Right lung (tissue), 5 donors: ENCODE measurements around the gene C20orf96. TPM values are rescaled to one million over a fixed set of nuclear protein-coding genes. Genes with fewer than 3 reads are reported as not detected.
A peak's percentile ranks its signal among the peaks of the same experiment; 100 is the strongest.
"Not testable (repeated sequence)": the region's sequence is repeated elsewhere in the genome, so short reads cannot be mapped to it uniquely, and the experiment has no call there.

Experiments
- DNase-seq, 2 donors: peaks; one replicate each; pipeline ENCODE4 v3.0.0-alpha.2; 2013
- polyA plus RNA-seq, 5 donors: library from polyadenylated mRNA; unstranded; fragments of 120-200 nt; gene quantifications; one replicate each; pipeline versions ENCODE4 v1.2.1 to v1.2.3, GENCODE V29; 2013; ENCODE audit warnings: inconsistent platforms in 1 of 5, low replicate concordance in 1 of 5; ENCODE audit not compliant: insufficient read length in 5 of 5, insufficient read depth in 1 of 5

C20orf96 gene
- polyA plus RNA-seq, 5 donors = 38.9 to 48.4 (median 45.2) TPM

GRCh38 chr20:242905-243304 is 47.6 kb downstream of the C20orf96 start:
- no peak for DNase-seq

- DNase-seq = no peak
These were observed 52.6 kb downstream of the C20orf96 start for GRCh38 chr20:237929-238328.

GRCh38 chr20:237489-237888 is 53.1 kb downstream of the C20orf96 start:
- DNase-seq = peak; percentile 25 to 38

DNA sequence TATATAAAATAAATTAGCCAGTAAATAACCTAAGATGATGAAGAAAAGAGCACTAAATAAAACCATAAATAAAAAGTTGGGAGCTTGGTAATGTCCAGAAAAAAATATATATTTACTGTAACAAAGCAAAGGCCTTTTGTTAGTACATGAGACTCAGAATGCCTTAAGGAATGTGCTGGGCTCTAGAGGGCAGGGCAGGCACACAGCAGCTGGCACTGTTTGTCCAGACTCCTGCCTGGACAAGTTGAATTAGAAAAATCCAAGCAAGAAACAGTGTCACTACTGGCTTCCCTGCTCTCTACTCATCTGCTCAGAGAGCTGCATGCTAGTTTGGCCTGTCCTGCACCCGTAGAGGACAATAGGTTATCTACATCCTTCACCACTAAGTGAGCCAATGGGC is 54.7 kb downstream of the C20orf96 start:
- peak in 1 of 2 donors; percentile 1 for DNase-seq

DNA sequence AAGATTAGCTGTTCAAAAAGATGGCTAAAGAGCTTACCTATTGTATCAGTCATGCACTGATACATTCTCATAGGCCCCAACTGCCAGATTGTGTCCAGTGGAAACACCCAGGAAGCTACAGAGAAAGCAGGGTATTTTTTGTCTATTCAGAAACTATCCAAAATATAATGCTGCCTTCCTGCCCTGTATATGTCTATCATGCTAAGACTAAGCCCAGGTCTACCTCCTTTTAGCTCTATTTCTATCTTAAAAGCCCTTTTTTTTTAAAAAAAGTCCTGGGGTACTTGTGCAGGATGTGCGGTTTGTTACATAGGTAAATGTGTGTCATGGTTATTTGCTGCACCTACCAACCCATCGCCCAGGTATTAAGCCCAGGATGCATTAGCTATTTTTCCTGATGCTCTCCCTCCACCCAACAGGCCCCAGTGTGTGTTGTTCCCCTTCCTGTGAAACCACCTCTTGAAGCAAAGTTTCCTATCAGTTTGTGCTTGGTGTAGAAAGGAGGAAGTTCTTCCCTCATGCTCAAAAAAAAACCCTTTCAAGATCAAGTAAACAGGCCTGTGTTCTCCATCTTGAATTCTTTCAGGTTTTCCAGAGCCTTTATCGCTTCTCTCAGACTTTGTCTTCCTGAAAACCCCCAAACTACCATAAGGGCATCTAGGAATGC is 63.0 kb downstream of the C20orf96 start:
- DNase-seq = no peak

- DNase-seq = no peak
These were observed 63.6 kb downstream of the C20orf96 start, which contains the start of gene DEFB129 for GRCh38 chr20:226958-227357. Gene DEFB129, plus strand, starts transcription at chr20:227258. Its CDS starts 31 bp downstream, at chr20:227289.

DNA sequence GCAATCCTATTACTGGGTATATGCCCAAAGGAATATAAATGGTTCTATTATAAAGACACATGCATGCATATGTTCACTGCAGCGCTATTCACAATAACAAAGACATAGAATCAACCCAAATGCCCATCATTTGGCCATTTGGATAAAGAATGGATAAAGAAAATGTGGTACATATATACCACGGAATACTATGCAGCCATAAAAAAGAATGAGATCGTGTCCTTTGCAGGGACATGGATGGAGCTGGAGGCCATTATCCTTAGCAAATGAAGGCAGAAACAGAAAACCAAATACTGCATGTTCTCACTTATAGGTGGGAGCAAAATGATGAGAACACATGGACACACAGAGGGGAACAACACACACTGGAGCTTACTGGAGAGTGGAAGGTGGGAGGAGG is 64.7 kb downstream of the C20orf96 start:
- DNase-seq = not testable (repeated sequence)

GRCh38 chr20:221258-221830 is 69.2 kb downstream of the C20orf96 start:
- no peak for DNase-seq

Other genes with a start within 250 kb of the C20orf96 start
- gene DEFB125, start 203.1 kb downstream of the C20orf96 start, polyA plus RNA-seq = not detected
- gene DEFB126, start 148.2 kb downstream of the C20orf96 start, polyA plus RNA-seq = not detected
- gene DEFB127, start 133.3 kb downstream of the C20orf96 start, polyA plus RNA-seq = not detected
- gene DEFB128, start 101.0 kb downstream of the C20orf96 start, polyA plus RNA-seq = not detected
- gene DEFB129, start 63.5 kb downstream of the C20orf96 start, polyA plus RNA-seq = not detected
- not detected for gene DEFB132, start 33.0 kb downstream of the C20orf96 start, polyA plus RNA-seq
- gene ZCCHC3, start 6.8 kb upstream of the C20orf96 start, polyA plus RNA-seq = 10 to 100 TPM; 40.2 to 50.2 (median 43.3) TPM
- gene SOX12, start 34.8 kb upstream of the C20orf96 start, polyA plus RNA-seq = 10 to 100 TPM; 23.6 to 46.6 (median 30.8) TPM
- gene NRSN2, start 56.4 kb upstream of the C20orf96 start, polyA plus RNA-seq = 10 to 100 TPM; 33.9 to 43.7 (median 35.4) TPM
- 10 to 100 TPM in 2 of 5 donors, 1 to 10 TPM in 3; 7.9 to 13.4 (median 10.0) TPM for gene TRIB3, start 90.0 kb upstream of the C20orf96 start, polyA plus RNA-seq
- 100 to 1,000 TPM in 1 of 5 donors, 10 to 100 TPM in 4; 84.0 to 104 (median 99.4) TPM for gene RBCK1, start 117.5 kb upstream of the C20orf96 start, polyA plus RNA-seq
- gene TBC1D20, start 171.8 kb upstream of the C20orf96 start, polyA plus RNA-seq = 10 to 100 TPM; 32.7 to 39.5 (median 36.3) TPM